HepG2 (cell line): ENCODE data around the gene RBM28. TPM values are rescaled to one million over a fixed set of nuclear protein-coding genes. Genes with fewer than 3 reads are reported as not detected.

ENCODE experiments used
- ATAC-seq: fragments of 200-7000 bp; cut with Tn5 transposase; 3 replicates; pipeline ENCODE4 v1.9.1; 2020; ENCODE audit warnings: mild to moderate bottlenecking, moderate library complexity
- BruUV-seq: library from RNA; stranded (reverse); fragments of 400-500 nt; replicated peaks from 2 replicates; lab custom pipeline; 2021; lab: Mats Ljungman, UMichigan
- CTCF ChIA-PET: fragments of 300-600 bp; formaldehyde crosslinking; extraction: SDS; loops from one replicate; lab custom pipeline; 2021; ENCODE audit warnings: low total read pairs, inconsistent platforms, low intra/inter-chr PET ratio; lab: Yijun Ruan, JAX
- POLR2A ChIA-PET: fragments of 350-600 bp; sonication (Branson Sonifier 250); formaldehyde crosslinking; loops from one replicate; lab custom pipeline; 2020; ENCODE audit warnings: antibody characterized with exemption, inconsistent platforms; lab: Yijun Ruan, JAX
- DNase-seq: peaks from one replicate; pipeline ENCODE4 v3.0.0-alpha.2; 2015; ENCODE audit warnings: low spot score
- FAIRE-seq: peaks from 3 replicates; lab custom pipeline; 2011; peaks lifted over from hg19 to GRCh38; lab: Jason Lieb, UNC
- H2AFZ ChIP-seq: one replicate; pipeline ENCODE4 v1.6.1; 2011; ENCODE audit warnings: low read length, inconsistent platforms
- H3K27ac ChIP-seq: fragments of 300-600 bp; 3 replicates; pipeline ENCODE4 v1.8.0; 2011; ENCODE audit warnings: mixed run types, mild to moderate bottlenecking, mixed read lengths, low read length, inconsistent platforms; ENCODE audit not compliant: insufficient read depth; ENCODE audit errors: extremely low read length
- H3K27me3 ChIP-seq, 2 experiments: fragments of 200-600 bp in 1 of 2; 2 replicates in 1 of 2; 3 replicates in 1 of 2; pipeline versions ENCODE4 v1.6.0 to v1.8.0; 2011; ENCODE audit warnings: low read length in 2 of 2, mild to moderate bottlenecking in 2 of 2, moderate library complexity in 2 of 2, inconsistent platforms in 1 of 2; ENCODE audit not compliant: insufficient read depth in 2 of 2, control insufficient read depth in 1 of 2
- H3K36me3 ChIP-seq, 2 experiments: fragments of 200-600 bp in 1 of 2; replicated peaks in 1 of 2; 2 replicates in 1 of 2; 3 replicates in 1 of 2; pipeline versions ENCODE4 v1.5.1 to v1.8.0; 2011; ENCODE audit warnings: low read length in 2 of 2, inconsistent platforms in 1 of 2; ENCODE audit not compliant: insufficient read depth in 2 of 2, control insufficient read depth in 1 of 2
- H3K4me1 ChIP-seq: 2 replicates; pipeline ENCODE4 v1.5.1; 2012; ENCODE audit warnings: low read length, inconsistent platforms; ENCODE audit not compliant: insufficient read depth
- H3K4me2 ChIP-seq: 2 replicates; pipeline ENCODE4 v1.6.0; 2011; ENCODE audit warnings: low read depth, low read length, inconsistent platforms
- H3K4me3 ChIP-seq, 3 experiments: fragments of 200-600 bp in 1 of 3; sonication (generic), shearing (Covaris generic) in 1 of 3; replicated peaks in 1 of 3; 2 replicates each; pipeline ENCODE4 v1.5.1; 2011 to 2016; ENCODE audit warnings: low read length in 3 of 3, inconsistent platforms in 2 of 3, low read depth in 2 of 3, mild to moderate bottlenecking in 2 of 3, control low read depth in 1 of 3, mixed read lengths in 1 of 3; ENCODE audit not compliant: insufficient read depth in 1 of 3
- H3K79me2 ChIP-seq: one replicate; pipeline ENCODE4 v1.6.1; 2011; ENCODE audit warnings: low read length, inconsistent platforms; ENCODE audit not compliant: insufficient read depth
- H3K9ac ChIP-seq: 2 replicates; pipeline ENCODE4 v1.6.0; 2011; ENCODE audit warnings: mild to moderate bottlenecking, low read depth, low read length, inconsistent platforms; ENCODE audit not compliant: insufficient read depth
- H3K9me3 ChIP-seq: 2 replicates; pipeline ENCODE4 v1.5.1; 2012; ENCODE audit warnings: mild to moderate bottlenecking, low read length
- H4K20me1 ChIP-seq: 2 replicates; pipeline ENCODE4 v1.6.0; 2011; ENCODE audit warnings: inconsistent platforms, mild to moderate bottlenecking, low read length, moderate library complexity; ENCODE audit not compliant: insufficient read depth
- ELF3 ChIP-seq: IDR thresholded peaks from 2 replicates; pipeline ENCODE4 v1.6.1; 2016; ENCODE audit warnings: missing genetic modification reagents, missing compliant biosample characterization
- HMGA1 ChIP-seq: sonication (generic); formaldehyde crosslinking; conservative IDR thresholded peaks from 2 replicates; pipeline ENCODE4 v1.4.0; 2020; ENCODE audit warnings: missing genetic modification reagents
- HNF4G ChIP-seq, 2 experiments: sonication (generic) in 1 of 2; formaldehyde crosslinking in 1 of 2; IDR thresholded peaks; 2 replicates each; pipeline versions ENCODE4 v1.4.0 to v1.6.1; 2011 to 2020; ENCODE audit warnings: borderline replicate concordance in 2 of 2, low read depth in 2 of 2, mild to moderate bottlenecking in 2 of 2, low read length in 1 of 2, missing genetic modification reagents in 1 of 2, moderate library complexity in 1 of 2
- HNRNPK ChIP-seq: fragments of 200-400 bp; formaldehyde crosslinking; IDR thresholded peaks from 2 replicates; pipeline ENCODE4 v1.6.1; 2018; ENCODE audit warnings: low read length, low read depth, moderate library complexity, mild to moderate bottlenecking; ENCODE audit not compliant: poor library complexity, severe bottlenecking
- KMT2B ChIP-seq: IDR thresholded peaks from 2 replicates; pipeline ENCODE4 v1.6.1; 2016; ENCODE audit warnings: missing genetic modification reagents, missing compliant biosample characterization
- SKI ChIP-seq: fragments of 450-650 bp; IDR thresholded peaks from one replicate; pipeline ENCODE4 v1.6.1; 2018; ENCODE audit warnings: mild to moderate bottlenecking; ENCODE audit not compliant: partially characterized antibody
- STAG1 ChIP-seq: sonication (generic); formaldehyde crosslinking; IDR thresholded peaks from 2 replicates; pipeline ENCODE4 v1.4.0; 2020; ENCODE audit warnings: missing genetic modification reagents
- TBL1XR1 ChIP-seq: fragments of 150-350 bp; IDR thresholded peaks from 2 replicates; pipeline ENCODE4 v1.6.1; 2014; ENCODE audit warnings: borderline replicate concordance, low read length; ENCODE audit not compliant: partially characterized antibody
- ZNF260 ChIP-seq: sonication (generic); formaldehyde crosslinking; IDR thresholded peaks from 2 replicates; pipeline ENCODE4 v1.4.0; 2020; ENCODE audit warnings: missing genetic modification reagents, low read depth, mild to moderate bottlenecking, borderline replicate concordance
- ZNF337 ChIP-seq: sonication (generic); formaldehyde crosslinking; IDR thresholded peaks from 2 replicates; pipeline ENCODE4 v1.5.1; 2020; ENCODE audit warnings: missing genetic modification reagents, low read depth, mild to moderate bottlenecking, borderline replicate concordance
- WGBS: methylation state at CpG from one replicate; pipeline ENCODE4 v1.1.6; 2017; ENCODE audit warnings: low lambda C conversion rate; 5-methylcytosine and 5-hydroxymethylcytosine counted together
- in situ Hi-C: cut with HindIII; loops from 2 replicates; pipeline ENCODE4 v1.10.0; 2017; ENCODE audit warnings: low pct_unique_long_range_greater_than_20kb; ENCODE audit not compliant: extremely low pct_ligation_motif_present
- intact Hi-C: fragments of 100-400 bp; cut with micrococcal nuclease; formaldehyde crosslinking; loops from one replicate; pipeline ENCODE4 v1.10.0; 2022; ENCODE audit not compliant: unreplicated experiment
- polyA plus RNA-seq, 8 experiments: library from polyadenylated mRNA; depleted of rRNA in 3 of 8; stranded (reverse) in 7 of 8; unstranded in 1 of 8; fragments of >200 nt; fragmentation: Illumina TruSeq in 4 of 8; extraction: Trizol in 4 of 8; gene quantifications; 2 replicates each; pipeline versions ENCODE4 v1.2.1 to v1.2.3, GENCODE V29; 2011 to 2016; ENCODE audit warnings: low read depth in 4 of 8, missing spikeins in 1 of 8, mixed read lengths in 1 of 8; ENCODE audit not compliant: insufficient read depth in 1 of 8
- total RNA-seq, 5 experiments: library from RNA; depleted of rRNA; stranded (reverse); fragments of >200 nt; fragmentation: Illumina TruSeq; extraction: Trizol; gene quantifications; 2 replicates each; pipeline ENCODE4 v1.2.3, GENCODE V29; 2016; ENCODE audit warnings: low read depth in 1 of 5
- TF ChIP-seq, protein P1 (sequence below): sonication (generic); formaldehyde crosslinking; IDR thresholded peaks from 2 replicates; pipeline ENCODE4 v1.5.0; 2020; ENCODE audit warnings: missing genetic modification reagents
- TF ChIP-seq, protein P2 (sequence below): sonication (generic); formaldehyde crosslinking; conservative IDR thresholded peaks from 2 replicates; pipeline ENCODE4 v1.4.0; 2020; ENCODE audit warnings: missing genetic modification reagents
- TF ChIP-seq, protein P3 (sequence below): sonication (generic); formaldehyde crosslinking; IDR thresholded peaks from 2 replicates; pipeline ENCODE4 v1.5.0; 2020; ENCODE audit warnings: mild to moderate bottlenecking, missing genetic modification reagents
- TF ChIP-seq, protein P4 (sequence below): sonication (generic); formaldehyde crosslinking; IDR thresholded peaks from 2 replicates; pipeline ENCODE4 v1.8.0; 2022; ENCODE audit warnings: missing genetic modification reagents, low read depth, mild to moderate bottlenecking, borderline replicate concordance
- TF ChIP-seq, protein P5 (sequence below): sonication (generic); formaldehyde crosslinking; IDR thresholded peaks from 2 replicates; pipeline ENCODE4 v1.5.1; 2020; ENCODE audit warnings: mild to moderate bottlenecking, missing genetic modification reagents, moderate library complexity

RBM28 gene
- total and polyA plus RNA-seq, 2 of the 13 experiments (the other 11 are each of a cell fraction or from before 2014, with no cell fraction given), result 20.5 to 49.0 TPM

DNA sequence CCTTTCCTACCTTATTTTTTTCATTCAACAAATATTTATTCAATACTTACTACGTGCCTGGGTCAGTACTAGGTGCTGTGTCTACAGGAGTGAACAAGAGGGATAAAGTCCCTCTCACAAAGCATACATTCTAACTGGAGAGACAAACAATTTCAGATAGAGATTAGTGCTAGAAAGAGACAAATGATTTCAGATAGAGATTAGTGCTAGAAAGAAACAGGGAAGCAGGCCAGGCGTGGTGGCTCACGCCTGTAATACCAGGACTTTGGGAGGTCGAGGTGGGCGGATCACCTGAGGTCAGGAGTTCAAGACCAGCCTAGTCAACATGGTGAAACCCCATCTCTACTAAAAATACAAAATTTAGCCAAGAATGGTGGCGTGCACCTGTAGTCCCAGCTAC, 34.6 kb downstream of the RBM28 start:
- ChIA-PET CTCF (no interaction called here), POLR2A (no interaction called here)
- in situ Hi-C loops (no loop called here), intact Hi-C loops (no loop called here)
- Histone ChIP-seq H4K20me1 (no peaks in the 10 kb centered on the region), H3K4me1 (peaks cover 41% of the 10 kb centered on the region), H3K9me3 (no peaks in the 10 kb centered on the region), H3K27ac (peak overlapping the region; percentile 60), H3K27me3 (no peaks in the 10 kb centered on the region), H2AFZ (no peak overlapping the region), H3K4me2 (no peak overlapping the region; the same call in 1 of the 2 replicates), H3K79me2 (no peaks in the 10 kb centered on the region), H3K4me3 (no peak overlapping the region), H3K9ac (no peak overlapping the region), H3K36me3 (peaks cover 17 to 54% of the 10 kb centered on the region in 2 experiments)
- DNase-seq (peak; percentile 41), FAIRE-seq (no peak), ATAC-seq (peak; percentile 76)
- 61% methylated on average over 6 of the region's 6 CpGs for WGBS
- BruUV-seq, result no TSS peak
- TF ChIP-seq, protein P1, sequence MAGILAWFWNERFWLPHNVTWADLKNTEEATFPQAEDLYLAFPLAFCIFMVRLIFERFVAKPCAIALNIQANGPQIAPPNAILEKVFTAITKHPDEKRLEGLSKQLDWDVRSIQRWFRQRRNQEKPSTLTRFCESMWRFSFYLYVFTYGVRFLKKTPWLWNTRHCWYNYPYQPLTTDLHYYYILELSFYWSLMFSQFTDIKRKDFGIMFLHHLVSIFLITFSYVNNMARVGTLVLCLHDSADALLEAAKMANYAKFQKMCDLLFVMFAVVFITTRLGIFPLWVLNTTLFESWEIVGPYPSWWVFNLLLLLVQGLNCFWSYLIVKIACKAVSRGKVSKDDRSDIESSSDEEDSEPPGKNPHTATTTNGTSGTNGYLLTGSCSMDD (CRISPR knock-in tag), result no peak
- TF ChIP-seq, protein P2, sequence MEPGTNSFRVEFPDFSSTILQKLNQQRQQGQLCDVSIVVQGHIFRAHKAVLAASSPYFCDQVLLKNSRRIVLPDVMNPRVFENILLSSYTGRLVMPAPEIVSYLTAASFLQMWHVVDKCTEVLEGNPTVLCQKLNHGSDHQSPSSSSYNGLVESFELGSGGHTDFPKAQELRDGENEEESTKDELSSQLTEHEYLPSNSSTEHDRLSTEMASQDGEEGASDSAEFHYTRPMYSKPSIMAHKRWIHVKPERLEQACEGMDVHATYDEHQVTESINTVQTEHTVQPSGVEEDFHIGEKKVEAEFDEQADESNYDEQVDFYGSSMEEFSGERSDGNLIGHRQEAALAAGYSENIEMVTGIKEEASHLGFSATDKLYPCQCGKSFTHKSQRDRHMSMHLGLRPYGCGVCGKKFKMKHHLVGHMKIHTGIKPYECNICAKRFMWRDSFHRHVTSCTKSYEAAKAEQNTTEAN (CRISPR knock-in tag), result no peak
- TF ChIP-seq TBL1XR1 (no peak), KMT2B (CRISPR knock-in tag) (no peak), SKI (no peak), STAG1 (CRISPR knock-in tag) (no peak), ELF3 (CRISPR knock-in tag) (peak; percentile 9; the same call in 1 of the 2 replicates), HNF4G (IDR thresholded peaks at IDR 0.05; ENCODE audit: borderline replicate concordance, low read depth, low read length) (no peak), HNF4G (CRISPR knock-in tag; IDR thresholded peaks at IDR 0.05; ENCODE audit: borderline replicate concordance, low read depth) (no peak), HNRNPK (no peak), ZNF337 (CRISPR knock-in tag) (no peak), ZNF260 (CRISPR knock-in tag) (no peak), HMGA1 (CRISPR knock-in tag) (no peak)
- TF ChIP-seq, protein P3, sequence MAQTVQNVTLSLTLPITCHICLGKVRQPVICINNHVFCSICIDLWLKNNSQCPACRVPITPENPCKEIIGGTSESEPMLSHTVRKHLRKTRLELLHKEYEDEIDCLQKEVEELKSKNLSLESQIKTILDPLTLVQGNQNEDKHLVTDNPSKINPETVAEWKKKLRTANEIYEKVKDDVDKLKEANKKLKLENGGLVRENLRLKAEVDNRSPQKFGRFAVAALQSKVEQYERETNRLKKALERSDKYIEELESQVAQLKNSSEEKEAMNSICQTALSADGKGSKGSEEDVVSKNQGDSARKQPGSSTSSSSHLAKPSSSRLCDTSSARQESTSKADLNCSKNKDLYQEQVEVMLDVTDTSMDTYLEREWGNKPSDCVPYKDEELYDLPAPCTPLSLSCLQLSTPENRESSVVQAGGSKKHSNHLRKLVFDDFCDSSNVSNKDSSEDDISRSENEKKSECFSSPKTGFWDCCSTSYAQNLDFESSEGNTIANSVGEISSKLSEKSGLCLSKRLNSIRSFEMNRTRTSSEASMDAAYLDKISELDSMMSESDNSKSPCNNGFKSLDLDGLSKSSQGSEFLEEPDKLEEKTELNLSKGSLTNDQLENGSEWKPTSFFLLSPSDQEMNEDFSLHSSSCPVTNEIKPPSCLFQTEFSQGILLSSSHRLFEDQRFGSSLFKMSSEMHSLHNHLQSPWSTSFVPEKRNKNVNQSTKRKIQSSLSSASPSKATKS (CRISPR knock-in tag), result no peak
- TF ChIP-seq, protein P4, sequence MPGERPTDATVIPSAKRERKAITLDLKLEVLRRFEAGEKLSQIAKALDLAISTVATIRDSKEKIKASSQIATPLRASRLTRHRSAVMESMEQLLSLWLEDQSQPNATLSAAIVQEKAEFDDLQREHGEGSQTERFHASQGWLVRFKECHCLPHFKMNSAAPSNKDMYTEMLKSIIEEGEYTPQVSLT (CRISPR knock-in tag), result no peak
- TF ChIP-seq, protein P5, sequence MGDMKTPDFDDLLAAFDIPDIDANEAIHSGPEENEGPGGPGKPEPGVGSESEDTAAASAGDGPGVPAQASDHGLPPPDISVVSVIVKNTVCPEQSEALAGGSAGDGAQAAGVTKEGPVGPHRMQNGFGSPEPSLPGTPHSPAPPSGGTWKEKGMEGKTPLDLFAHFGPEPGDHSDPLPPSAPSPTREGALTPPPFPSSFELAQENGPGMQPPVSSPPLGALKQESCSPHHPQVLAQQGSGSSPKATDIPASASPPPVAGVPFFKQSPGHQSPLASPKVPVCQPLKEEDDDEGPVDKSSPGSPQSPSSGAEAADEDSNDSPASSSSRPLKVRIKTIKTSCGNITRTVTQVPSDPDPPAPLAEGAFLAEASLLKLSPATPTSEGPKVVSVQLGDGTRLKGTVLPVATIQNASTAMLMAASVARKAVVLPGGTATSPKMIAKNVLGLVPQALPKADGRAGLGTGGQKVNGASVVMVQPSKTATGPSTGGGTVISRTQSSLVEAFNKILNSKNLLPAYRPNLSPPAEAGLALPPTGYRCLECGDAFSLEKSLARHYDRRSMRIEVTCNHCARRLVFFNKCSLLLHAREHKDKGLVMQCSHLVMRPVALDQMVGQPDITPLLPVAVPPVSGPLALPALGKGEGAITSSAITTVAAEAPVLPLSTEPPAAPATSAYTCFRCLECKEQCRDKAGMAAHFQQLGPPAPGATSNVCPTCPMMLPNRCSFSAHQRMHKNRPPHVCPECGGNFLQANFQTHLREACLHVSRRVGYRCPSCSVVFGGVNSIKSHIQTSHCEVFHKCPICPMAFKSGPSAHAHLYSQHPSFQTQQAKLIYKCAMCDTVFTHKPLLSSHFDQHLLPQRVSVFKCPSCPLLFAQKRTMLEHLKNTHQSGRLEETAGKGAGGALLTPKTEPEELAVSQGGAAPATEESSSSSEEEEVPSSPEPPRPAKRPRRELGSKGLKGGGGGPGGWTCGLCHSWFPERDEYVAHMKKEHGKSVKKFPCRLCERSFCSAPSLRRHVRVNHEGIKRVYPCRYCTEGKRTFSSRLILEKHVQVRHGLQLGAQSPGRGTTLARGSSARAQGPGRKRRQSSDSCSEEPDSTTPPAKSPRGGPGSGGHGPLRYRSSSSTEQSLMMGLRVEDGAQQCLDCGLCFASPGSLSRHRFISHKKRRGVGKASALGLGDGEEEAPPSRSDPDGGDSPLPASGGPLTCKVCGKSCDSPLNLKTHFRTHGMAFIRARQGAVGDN, result 0 out of 2 replicates have a peak, but pooled peaks have one; percentile 4
